Spleen (tissue), 7 donors: Measurements from ENCODE around the gene ZNF385B.

Experiments
- CTCF ChIP-seq, 11 experiments: fragments of 200-600 bp in 7 of 11; fragments of 450-650 bp in 4 of 11; sonication (generic) in 4 of 11; IDR thresholded peaks in 8 of 11; conservative IDR thresholded peaks in 3 of 11; 1 replicate in 7 of 11; 2 replicates in 4 of 11; pipeline versions ENCODE4 v1.4.0 to v1.8.0; 2016 to 2021; ENCODE audit warnings: antibody characterized with exemption in 11 of 11, inconsistent platforms in 4 of 11, mild to moderate bottlenecking in 1 of 11
- POLR2A ChIP-seq, 3 donors: fragments of 450-650 bp; IDR thresholded peaks; one replicate each; pipeline ENCODE4 v1.5.1; 2017; ENCODE audit warnings: antibody characterized with exemption in 3 of 3, mild to moderate bottlenecking in 1 of 3
- POLR2AphosphoS5 ChIP-seq, 3 donors: sonication (generic); formaldehyde crosslinking; IDR thresholded peaks; one replicate each; pipeline ENCODE4 v1.5.1; 2017; ENCODE audit warnings: antibody characterized with exemption in 3 of 3
- donor health status: DM: no; HTN: no; CAD: no; lungs with moderate emphysema.
- donor health status: DM: no; HTN: no; CAD: no.
- donor health status: DM: no; HTN: no; CAD: no.

DNA sequence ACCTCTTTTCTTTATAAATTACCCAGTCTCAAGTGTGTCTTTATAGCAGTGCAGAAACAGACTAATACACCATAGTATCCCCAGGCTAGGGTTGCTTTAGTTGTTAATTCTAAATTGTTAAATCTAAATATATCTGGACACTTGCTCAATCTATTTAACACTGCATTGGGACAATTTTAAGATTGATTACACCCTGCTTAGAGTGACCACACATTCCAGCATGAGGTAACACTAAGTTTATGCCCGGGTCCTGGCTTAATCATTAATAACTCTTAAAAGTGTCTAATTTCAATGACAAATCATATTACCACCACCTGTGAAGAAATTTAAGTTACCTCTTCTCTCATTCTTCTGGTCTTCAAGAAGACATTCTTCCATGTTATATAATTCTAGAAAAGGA, 131.4 kb downstream of the ZNF385B start:
- TF ChIP-seq CTCF (IDR thresholded peaks at IDR 0.05 in 8 of 11, conservative IDR thresholded peaks at IDR 0.05 in 3 of 11) (no peak), POLR2A (IDR thresholded peaks at IDR 0.05) (no peak), POLR2AphosphoS5 (IDR thresholded peaks at IDR 0.05) (no peak)
